ENCODE data around the gene PAX7. TPM values are rescaled to one million over a fixed set of nuclear protein-coding genes. Genes with fewer than 3 reads are reported as not detected.

Gene PAX7
- total and polyA plus RNA-seq, 2 donors (not counting 3 experiments of a cell fraction or from before 2014, with no cell fraction given) = not detected

- CTCF ChIA-PET = no interaction called here
These were observed 2.1 kb upstream of the PAX7 start for GRCh38 chr1:18628511-18628910.

More at GRCh38 chr1:18628511-18628910, 2.1 kb upstream of the PAX7 start:
- Histone ChIP-seq H3K4me1 (ENCODE audit: control insufficient read depth, extremely low read depth, insufficient read depth, low read length) (no peaks in the 10 kb centered on the region), H3K4me2 (ENCODE audit: insufficient read depth, low read length) (no peak overlapping the region), H3K9me1 (replicated peaks; ENCODE audit: control insufficient read depth, extremely low read depth, insufficient read depth, low read length) (no peaks in the 10 kb centered on the region), H3K9ac (replicated peaks; ENCODE audit: extremely low read depth, insufficient read depth, low read length) (no peak overlapping the region), H3K27ac (ENCODE audit: insufficient read depth, low read depth, low read length) (no peak overlapping the region), H2AFZ (ENCODE audit: low read depth, low read length) (no peak overlapping the region), H3K27me3 (ENCODE audit: control insufficient read depth in 2 of 2, insufficient read depth in 2 of 2, low read length in 2 of 2) (peaks cover 52 to 55% of the 10 kb centered on the region in 2 experiments), H3K79me2 (ENCODE audit: control insufficient read depth, insufficient read depth, low read length) (no peaks in the 10 kb centered on the region), H4K20me1 (replicated peaks; ENCODE audit: control insufficient read depth, extremely low read depth, insufficient read depth, low read length) (no peaks in the 10 kb centered on the region), H3K4me3 (replicated peaks in 1 of 3; ENCODE audit: insufficient read depth in 1 of 3, low read depth in 1 of 3, low read length in 3 of 3) (no peak overlapping the region), H3K9me3 (replicated peaks; ENCODE audit: control insufficient read depth, insufficient read depth, low read length) (no peaks in the 10 kb centered on the region), H3K36me3 (ENCODE audit: control insufficient read depth in 2 of 2, extremely low read depth in 1 of 2, insufficient read depth in 2 of 2, low read length in 2 of 2) (no peaks in the 10 kb centered on the region)
- FAIRE-seq = no peak
- BruUV-seq (replicated peaks) = no TSS peak
- intact Hi-C loops (cut with micrococcal nuclease) = no loop called here
- TF ChIP-seq MYC (IDR thresholded peaks at IDR 0.05; ENCODE audit: low read depth, low read length) = no peak
- no peak for TF ChIP-seq POLR2AphosphoS5 (IDR thresholded peaks at IDR 0.05; ENCODE audit: insufficient read depth, low read depth, low read length)
- TF ChIP-seq JUN (IDR thresholded peaks at IDR 0.05; ENCODE audit: borderline replicate concordance, insufficient read depth, insufficient read length, low read depth) = no peak
- no peak for TF ChIP-seq EZH2 (IDR thresholded peaks at IDR 0.05; ENCODE audit: borderline replicate concordance, low read depth, low read length, severe bottlenecking)
- TF ChIP-seq POLR2A (IDR thresholded peaks at IDR 0.05; ENCODE audit: low read depth, low read length) = no peak
- no peak for TF ChIP-seq GATA2 (IDR thresholded peaks at IDR 0.05; ENCODE audit: insufficient read depth, insufficient read length, low read depth, low read length)
- TF ChIP-seq MAX (IDR thresholded peaks at IDR 0.05; ENCODE audit: insufficient read depth, insufficient read length) = no peak
- no peak for TF ChIP-seq CTCF (IDR thresholded peaks at IDR 0.05; ENCODE audit: extremely low read depth in 1 of 2, insufficient read depth in 1 of 2, low read depth in 1 of 2, low read length in 2 of 2)
- TF ChIP-seq FOS (IDR thresholded peaks at IDR 0.05; ENCODE audit: borderline replicate concordance, insufficient read depth, low read length) = no peak
- DNase-seq (ENCODE audit: low read depth, low spot score) = no peak
- POLR2A ChIA-PET = no interaction called here
- dilution Hi-C loops (cut with MboI; ENCODE audit: extremely low pct_ligation_motif_present, low sequenced_read_pairs) = no loop called here
